Measurements from ENCODE around the gene TGM6.

DNA sequence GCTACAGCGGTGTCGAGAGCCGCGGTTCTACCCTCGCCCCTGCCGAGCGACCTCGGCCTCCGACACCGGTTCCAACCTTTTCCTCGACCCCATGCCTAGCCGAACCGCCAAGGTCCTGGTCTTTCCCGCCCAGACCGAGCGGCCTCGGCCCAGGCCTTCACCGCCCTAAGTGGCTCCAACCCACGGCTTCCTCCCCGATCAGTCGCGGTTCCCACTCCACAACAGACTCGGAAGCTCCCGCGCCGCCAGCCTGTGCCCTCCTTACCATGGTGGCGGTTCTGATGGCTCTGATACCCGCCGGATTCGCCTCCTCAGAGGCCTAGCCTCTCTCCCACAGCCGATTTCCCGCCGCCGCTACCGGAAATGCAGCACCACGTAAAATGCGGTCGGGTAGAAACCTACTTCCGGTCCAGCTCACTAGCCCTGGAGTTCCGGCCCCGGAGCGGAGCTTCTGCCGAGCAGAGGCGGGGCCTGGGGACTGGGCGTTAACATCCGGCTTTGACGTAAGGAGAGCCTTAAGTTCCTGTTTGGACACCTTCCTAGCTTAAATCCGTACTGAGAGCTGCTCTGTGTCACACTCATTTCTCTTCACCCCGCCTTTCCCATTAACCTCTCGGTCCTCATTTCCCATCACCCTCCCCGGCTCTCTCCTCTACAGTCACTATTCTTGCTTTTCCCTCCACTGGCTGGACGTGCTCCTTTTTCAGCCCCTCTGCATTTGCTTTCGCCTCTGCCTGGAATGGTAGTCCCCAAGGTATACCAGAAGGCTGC is 89.9 kb downstream of the TGM6 start, which contains the start of gene SNRPB:
- TF ChIP-seq, protein P1, sequence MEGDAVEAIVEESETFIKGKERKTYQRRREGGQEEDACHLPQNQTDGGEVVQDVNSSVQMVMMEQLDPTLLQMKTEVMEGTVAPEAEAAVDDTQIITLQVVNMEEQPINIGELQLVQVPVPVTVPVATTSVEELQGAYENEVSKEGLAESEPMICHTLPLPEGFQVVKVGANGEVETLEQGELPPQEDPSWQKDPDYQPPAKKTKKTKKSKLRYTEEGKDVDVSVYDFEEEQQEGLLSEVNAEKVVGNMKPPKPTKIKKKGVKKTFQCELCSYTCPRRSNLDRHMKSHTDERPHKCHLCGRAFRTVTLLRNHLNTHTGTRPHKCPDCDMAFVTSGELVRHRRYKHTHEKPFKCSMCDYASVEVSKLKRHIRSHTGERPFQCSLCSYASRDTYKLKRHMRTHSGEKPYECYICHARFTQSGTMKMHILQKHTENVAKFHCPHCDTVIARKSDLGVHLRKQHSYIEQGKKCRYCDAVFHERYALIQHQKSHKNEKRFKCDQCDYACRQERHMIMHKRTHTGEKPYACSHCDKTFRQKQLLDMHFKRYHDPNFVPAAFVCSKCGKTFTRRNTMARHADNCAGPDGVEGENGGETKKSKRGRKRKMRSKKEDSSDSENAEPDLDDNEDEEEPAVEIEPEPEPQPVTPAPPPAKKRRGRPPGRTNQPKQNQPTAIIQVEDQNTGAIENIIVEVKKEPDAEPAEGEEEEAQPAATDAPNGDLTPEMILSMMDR (IDR thresholded peaks at IDR 0.05; ENCODE audit: poor library complexity) = no peak
- no peak for TF ChIP-seq EZH2 (IDR thresholded peaks at IDR 0.05; ENCODE audit: borderline replicate concordance)
- no peak for TF ChIP-seq EZH2phosphoT487 (IDR thresholded peaks at IDR 0.05; ENCODE audit: low read depth, severe bottlenecking, unreplicated experiment)
